HG03060 (cell line): ENCODE results near the gene BLOC1S3.

Experiments
- ATAC-seq: cut with Tn5 transposase; IDR thresholded peaks from one replicate; pipeline ENCODE4 v1.9.1; 2021; ENCODE audit warnings: low read depth, moderate number of reproducible peaks; ENCODE audit not compliant: unreplicated experiment

The BLOC1S3 gene

DNA sequence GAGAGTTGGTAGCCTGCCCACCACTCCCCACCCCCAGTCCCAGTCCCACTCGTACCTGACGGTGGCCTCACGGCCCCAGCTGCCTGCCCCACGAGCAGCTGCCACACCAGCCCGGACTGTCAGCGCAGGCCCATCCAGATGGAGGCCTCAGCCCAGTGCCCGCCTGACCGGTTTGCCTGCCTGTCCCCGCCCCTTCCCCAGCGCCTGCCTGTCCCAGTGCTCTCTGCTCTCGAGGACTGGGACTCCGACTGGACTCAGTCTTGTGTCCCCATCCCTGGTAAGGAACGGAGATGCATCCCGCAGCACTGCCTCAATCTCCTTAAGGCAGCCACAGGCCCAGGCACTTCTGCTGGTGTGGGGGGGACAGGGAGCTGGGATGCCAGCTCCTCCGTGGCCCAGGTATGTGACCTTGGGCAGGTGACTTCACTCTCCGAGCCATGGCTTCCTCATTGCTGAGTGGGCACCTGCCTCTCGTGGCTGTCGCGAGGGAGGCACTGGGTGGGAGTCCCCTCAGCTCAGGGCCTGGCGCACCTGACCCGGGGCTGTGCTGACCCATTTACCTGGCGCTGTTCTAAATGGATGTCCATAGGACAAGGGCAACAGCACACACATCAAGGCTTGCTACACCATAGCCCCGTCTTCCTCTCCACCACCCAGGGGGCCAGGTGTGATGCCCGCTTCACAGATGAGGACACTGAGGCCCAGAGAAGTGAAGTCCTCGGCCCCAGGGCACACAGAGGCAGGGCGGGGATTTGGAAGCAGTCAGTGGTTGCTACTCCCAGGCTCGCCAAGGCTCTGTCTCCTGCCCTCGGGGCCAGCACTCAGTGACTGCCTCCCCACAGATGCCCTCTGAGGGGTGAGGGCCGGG lies 17.5 kb upstream of the BLOC1S3 start, which contains the start of gene NKPD1:
Gene NKPD1, minus strand, starts transcription at position 113 of the 868 bp plus-strand sequence. CDS start 832 bp downstream, outside the sequence.
- no peak for ATAC-seq

DNA sequence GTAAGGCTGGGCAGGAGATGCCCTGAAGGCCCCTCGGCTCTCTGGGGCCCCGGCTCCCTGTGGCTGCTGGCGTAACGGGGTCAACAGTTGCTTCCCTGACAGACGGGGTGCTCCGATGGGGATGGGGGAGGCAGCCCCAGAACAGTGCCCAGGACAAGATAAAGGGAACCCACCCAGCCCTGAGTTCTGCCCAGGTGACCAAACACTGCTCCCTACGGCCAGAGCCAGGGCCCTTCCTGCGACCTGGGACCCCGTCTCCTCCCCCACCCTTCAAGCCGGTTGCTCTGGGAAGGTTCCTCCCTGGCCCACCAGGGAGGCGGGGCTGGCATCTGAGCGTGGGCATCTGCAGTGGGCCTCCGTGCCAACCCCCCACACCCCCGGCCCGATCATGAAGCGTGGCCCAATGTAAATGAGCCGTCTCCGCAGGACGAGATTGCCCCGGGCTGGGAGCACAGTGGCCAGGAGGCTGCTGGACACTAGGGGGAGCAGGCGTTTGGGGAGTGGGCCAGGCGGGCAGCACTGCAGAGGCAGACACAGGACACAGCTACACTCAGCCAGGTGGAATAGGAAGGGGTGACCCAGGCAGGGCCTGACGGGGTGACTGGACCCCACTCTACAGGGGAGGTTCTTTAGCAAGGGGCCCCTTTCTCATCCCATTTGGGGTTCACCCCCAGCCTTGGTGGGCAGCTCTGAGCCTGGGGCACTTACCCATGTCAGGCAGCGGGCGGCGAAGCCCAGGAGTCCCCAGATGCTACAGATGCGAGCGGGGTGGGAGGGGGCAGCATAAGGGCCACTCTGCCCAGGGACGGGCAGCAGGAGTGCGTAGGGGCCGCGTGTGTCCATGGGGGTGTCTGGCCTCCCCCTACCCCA lies 16.6 kb upstream of the BLOC1S3 start:
- no peak for ATAC-seq

DNA sequence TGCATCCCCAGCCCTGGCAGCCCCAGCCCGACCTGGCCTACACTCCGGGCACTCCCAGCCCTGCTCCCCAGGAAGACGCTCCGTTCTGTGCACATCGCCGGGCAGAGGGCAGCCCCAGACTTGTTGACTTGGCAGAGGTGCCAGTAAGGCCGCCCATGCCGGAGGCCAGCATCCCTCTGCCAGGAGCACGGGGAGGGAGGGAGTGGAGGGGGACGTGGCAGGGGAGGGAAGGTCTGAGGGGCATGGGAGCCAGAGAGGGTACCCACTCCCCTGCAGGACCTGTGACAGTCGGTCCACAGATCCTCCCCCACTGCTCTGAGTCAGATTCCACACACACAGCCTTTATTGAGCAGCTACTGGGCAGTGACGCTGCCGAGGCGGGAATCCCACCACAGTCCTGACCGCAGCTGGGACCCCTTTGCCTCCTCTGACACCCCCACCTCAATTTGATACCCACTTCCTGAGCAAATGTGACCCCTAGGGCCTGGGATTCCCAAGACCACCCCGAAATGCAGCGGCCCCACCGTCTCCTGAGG lies 15.9 kb upstream of the BLOC1S3 start:
- ATAC-seq, result no peak

DNA sequence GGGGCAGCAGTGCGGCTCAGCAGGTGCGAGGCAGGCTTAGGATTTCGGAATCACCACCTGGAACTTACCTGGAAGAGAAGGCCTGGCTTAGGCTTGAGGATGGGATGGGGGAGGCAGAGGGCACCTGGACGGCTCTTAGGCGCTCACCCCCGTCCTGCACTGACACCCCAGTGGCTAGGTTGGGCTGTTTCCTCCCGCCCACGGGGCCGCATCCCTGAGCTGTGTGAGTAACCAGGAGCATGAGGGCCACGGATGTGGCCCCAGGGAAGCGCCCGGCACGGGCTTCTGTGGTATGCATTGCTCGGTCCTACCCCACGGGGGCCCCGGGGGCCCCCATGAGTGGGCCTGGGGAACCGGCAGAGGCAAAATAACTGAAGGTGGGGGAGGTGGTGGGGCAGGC lies 15.4 kb upstream of the BLOC1S3 start:
- ATAC-seq, result no peak

DNA sequence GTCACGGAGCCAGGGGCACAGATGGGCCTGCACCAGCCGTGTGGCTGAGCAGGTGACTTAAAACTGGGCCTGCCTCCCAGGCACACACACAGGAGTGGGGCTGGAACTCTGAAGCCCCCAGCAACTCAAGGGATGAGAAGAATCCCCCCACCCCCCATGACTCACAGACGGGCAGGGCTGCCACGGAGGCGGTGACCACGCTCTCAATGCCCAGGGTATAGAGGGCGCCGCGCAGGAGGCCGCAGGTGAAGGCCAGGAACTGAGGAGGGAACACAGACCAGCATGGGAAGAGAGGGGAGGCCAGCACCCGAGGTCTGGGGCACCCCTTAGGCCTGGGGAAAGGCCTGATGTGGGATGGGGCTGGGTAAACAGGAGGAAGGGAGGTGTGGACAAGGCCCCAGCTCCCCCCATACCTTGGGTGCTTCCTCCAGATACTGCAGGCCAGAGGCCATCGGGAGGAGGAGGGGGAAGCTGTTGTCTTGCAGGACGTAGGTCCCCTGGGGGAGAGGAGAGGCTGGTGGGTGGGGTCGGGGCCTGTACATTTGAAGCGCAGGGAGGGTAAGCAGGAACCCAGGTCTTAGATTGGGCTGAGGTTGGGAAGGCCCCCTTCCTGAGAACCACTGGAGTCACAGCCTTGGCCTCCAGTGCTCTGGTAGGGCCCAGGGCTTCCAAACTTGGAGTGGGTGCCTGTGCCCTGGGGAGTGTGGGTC lies 14.7 kb upstream of the BLOC1S3 start:
- ATAC-seq, result no peak

DNA sequence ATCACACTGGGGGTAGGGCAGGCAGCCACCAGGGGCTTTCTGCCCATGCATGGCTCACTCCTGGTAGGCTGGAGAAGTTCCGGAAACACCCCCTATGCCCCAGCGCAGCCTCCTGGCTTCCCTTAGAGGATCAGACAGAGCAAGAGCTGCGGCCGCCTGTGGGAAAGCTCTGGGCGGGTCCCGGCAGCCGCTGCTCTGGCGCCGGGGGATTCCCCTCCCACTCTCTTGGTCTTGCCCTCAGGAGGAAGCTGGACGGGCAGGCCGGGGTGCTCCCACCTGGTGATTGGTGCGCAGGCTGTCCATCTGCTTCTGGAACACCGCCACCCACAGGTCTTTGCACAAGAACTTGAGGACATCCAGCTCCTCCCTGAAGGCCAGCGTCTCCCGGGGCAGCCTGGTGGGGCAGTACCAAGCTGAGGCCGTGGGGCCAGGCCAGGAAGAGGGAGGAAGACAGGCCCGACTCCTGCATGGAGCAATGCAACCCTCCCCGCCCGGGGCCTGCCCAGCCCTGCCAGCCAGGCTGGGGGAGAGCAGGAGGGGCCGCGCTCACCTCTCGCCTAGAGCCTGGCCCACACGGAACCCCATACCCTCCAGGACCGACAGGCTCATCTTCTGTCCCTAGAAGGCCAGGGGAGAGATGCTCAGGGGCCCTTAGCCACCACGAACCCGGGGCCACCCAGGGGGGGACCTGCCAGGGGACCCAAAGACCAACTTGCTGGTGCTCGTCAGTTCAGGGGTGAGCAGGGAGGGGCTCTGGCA lies 13.8 kb upstream of the BLOC1S3 start:
- no peak for ATAC-seq

DNA sequence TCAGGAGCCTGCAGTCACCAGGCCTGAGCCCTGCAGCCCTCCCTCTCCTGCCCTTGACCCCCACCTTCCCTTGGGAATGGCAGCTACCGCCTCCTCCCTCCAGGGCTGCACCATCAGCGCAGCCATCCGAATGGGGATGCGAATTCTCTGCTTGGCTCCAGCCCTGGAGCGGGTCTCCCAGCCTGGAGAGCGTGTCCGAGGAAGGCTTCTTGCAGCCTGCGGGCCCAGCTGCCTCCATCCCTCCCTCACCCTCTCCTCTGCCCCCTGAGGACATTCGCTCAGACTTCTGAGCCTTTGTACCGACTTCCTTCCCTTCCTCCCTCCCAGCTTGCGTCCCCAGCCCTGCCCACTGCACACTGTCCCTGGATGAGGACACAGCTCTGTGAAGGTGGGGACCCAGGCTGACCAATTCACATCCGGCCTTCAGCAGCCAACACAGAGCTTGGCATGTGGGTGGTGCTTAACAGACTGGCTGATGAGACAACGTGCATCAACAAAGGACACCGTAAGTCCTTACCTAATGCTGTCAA lies 11.8 kb upstream of the BLOC1S3 start:
- no peak for ATAC-seq

DNA sequence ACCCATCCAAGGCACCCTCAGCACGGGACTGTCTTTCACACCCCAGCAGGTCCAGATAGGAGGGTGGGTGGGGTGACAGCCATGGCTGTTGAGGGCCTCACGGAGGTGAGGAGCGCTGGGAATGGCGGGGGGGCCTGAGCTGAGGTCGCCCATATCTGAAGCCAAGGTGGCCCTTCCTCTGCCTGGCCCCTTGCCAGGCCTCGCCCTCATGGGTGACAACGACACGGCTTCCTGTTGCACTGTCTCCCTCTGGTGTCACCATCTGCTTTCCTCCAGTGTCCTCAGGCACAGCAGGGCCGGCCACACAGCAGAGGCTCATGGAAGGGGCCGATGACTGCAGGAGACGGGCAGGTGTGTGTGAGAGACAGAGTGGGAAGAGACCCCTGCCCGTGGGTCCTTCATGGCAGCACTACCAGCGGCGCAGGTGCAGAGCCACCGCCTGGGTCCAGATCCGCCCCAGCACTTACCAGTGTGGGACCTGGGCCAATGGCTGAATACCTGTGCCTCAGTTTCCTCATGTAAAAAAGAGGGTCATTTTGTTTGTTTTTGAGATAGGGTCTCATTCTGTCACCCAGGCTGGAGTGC lies 9.7 kb upstream of the BLOC1S3 start:
- no peak for ATAC-seq

DNA sequence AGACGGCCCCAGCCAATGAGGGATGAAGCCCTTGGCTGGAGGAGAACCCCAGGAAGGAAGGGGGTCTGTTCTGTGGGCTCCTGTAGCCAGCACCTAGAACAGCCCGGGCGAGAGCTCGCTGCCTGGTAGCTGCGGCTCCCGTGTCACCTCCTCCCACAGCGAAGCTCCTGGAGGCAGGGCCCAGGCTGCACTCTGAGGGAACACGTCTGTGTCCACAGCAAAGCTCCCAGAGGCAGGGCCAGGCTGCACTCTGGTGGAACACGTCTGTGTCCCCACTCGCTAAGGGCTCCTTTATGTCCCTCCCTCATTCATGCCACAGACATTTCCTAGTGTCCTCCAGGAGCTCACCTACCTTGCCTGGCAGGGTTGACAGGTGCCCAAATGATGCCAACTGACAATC lies 9.0 kb upstream of the BLOC1S3 start:
- no peak for ATAC-seq

DNA sequence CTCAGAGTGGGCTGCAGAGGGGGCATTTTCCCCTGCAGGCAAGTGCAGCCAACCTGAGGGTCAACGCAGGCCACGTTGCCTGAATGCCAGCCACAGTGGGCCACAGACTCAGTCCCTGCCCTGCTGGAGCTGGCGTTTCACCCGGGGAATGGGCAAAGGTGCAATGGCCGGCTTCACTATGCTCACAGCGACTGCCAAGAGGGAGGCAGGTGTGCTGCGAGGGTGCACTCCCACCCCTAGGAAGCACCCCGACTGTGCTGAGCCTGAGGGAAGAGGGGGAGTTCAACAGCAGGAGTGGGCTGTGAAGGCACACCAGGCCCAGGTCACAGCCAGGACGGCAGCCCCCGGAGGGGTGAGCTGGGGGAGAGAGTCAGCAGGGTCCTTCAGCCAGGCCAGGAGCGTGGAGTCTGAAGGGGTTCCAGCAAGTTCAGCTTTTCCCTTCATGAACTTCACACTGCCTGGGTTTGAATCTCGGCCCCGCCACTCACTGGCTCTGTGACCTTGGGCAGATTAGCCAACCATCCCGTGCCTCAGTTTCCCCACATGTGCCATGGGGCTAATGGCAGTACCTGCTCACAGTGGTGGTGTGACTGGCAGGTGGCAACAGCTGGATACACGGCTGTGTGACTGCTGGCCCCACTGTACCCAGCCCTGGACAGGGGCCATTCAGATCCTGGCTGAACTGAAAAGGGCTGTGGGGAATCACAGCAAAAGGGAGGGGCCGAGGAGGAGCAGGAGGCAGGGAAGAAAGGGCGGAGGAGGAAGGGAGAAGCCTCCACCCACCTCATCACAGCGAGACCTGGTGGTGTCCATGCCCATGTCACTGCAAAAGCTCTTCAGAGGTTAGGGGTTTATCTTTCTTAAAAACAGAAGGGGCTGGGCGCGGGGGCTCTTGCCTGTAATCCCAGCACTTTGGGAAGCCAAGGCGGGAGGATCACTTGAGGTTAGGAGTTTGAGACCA lies 8.2 kb upstream of the BLOC1S3 start:
- no peak for ATAC-seq

DNA sequence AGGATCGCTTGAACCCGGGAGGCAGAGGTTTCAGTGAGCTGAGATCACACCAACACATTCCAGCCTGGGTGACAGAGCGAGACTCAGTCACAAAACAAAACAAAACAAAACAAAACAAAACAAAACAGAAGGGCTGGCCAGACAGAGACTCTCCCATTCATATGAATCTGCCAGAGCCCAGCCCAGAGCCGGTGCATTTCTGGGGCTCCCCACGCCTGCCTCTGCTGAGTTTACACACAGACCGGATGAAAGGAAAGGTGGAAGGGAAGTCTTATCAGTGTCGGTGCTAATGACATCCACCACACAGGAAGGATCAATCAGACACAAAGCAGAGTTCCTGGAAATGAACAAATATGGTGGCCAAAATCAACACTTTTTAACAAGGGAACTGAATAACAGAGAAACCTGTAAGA lies 7.4 kb upstream of the BLOC1S3 start:
- ATAC-seq, result no peak

DNA sequence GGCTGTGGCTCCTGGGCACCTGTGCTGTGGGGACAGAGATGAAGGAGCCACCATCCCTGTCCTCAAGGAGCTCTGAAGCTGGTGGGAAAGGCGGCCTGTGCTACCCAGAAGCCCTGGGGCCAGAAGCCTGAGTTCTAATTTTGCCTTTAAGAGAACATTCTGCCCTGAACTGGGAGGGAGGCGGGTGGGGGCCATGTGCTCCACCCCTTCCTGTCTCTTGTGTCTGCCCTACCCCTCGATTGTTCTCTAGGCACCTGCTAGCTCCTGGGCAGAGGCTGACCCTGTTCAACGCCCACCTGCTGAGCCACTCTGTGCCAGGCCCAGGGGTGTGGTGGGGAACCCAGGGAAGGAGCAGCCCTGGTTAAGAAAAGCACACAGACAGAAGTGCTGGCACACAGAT lies 6.4 kb upstream of the BLOC1S3 start:
- no peak for ATAC-seq

DNA sequence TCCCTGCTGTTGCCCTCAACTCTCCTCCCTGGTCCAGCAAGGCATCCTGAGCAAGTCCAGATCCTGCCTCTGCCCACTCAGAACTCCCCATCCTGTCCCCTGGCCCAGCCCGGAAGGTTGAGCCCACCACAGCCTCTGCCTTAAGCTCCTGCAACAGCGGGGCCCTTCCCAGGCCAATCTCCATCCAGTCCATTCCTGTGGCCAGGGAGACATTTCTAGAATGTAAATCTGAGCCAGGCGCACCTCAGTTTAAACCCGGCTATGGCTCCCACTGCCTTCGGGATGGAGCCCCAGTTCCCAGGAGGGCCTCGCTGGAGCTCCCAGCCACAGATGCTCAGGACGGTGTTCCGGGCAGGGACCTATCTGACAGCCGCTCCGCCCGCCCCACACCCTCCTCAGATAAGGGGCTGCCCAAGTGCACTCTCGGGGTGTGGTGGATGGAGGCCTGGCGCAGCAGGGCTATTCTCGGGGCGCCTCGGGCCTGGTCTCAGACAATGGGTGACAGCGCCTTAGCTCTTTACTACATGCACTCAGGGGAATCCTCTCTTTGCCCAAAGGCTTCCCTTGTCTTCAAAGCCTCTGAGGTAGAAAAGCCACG lies 5.9 kb upstream of the BLOC1S3 start:
- no peak for ATAC-seq

DNA sequence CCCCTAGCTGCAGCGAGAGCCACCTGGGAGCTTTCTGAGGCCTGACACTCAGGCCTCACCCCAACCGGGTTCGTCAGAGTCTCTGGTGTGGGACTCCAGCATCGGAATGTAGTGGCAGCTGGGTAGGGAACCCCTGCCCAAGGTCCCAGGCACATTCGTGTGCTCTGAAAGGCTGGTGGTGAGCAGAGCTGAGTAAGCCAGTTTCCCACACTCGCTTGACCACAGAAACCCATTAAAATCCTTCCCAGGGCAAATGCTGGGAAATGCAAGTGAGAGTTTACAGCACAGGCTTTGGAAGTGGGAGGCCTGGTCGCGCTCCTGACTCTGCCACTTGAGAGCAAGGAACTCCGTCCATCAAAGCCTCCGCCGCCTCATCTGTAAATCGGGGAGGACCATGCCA lies 4.8 kb upstream of the BLOC1S3 start:
- no peak for ATAC-seq

DNA sequence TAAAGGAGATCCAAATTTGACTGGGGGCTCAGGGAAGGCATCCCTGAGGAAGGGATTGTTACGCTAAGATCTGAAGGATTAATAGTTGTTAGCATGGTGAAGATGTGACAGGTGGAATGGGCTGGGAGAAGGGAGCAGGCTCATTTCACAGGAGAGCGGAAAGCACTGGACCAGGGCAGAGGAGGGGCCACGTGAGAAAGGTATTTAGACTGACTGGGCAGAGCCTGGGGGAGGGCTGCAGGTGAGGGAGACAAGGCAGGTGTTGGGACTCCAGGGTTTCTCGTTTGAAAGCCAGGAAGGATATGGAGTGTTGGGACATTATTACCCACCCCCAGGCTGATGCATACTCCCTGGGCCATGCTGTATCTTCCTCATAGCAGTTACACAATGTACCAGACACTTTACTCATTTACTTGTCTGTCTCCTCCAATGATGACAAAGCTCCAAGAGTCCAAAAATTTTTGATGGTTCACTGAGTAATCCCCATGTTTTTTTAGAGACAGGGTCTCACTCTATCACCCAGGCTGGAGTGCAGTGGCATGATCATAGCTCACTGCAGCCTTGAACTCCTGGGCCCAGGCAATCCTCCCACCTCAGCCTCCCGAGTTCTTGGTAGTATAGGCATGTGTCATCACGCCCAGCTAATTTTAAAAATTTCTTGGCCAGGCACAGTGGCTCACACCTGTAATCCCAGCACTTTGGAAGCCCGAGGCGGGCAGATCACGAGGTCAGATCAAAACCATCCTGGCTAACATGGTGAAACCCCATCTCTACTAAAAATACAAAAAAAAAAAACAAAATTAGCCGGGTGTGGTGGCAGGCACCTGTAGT lies 2.9 kb upstream of the BLOC1S3 start:
- ATAC-seq, result no peak

DNA sequence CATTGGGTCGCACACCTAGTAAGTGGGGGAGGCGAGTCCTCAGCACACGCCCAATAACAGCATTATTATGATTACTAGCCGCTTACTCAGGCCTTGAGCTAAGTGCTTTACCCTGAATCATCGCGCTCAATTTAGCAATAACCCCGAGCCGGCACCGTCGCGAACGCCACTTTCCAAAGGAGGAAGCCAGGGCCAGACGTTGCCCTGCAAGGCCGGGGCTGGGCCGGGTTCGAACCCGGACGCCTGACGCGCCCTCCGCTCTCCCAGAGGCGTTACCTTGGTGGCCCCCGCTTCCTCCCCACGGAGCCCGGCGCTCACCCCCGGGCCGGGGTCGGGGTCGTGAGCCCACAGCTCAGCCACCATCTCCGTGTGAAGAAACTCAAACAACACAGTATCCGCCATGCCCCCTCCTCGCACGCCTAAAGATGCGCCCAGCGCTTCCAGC lies 745 bp upstream of the BLOC1S3 start, which contains the start of gene TRAPPC6A:
Gene TRAPPC6A, minus strand, starts transcription at position 421 of the 445 bp plus-strand sequence. Its CDS starts 19 bp downstream, at position 402.
- no peak for ATAC-seq
